ENCODE measurements around the gene CBX8.

DNA sequence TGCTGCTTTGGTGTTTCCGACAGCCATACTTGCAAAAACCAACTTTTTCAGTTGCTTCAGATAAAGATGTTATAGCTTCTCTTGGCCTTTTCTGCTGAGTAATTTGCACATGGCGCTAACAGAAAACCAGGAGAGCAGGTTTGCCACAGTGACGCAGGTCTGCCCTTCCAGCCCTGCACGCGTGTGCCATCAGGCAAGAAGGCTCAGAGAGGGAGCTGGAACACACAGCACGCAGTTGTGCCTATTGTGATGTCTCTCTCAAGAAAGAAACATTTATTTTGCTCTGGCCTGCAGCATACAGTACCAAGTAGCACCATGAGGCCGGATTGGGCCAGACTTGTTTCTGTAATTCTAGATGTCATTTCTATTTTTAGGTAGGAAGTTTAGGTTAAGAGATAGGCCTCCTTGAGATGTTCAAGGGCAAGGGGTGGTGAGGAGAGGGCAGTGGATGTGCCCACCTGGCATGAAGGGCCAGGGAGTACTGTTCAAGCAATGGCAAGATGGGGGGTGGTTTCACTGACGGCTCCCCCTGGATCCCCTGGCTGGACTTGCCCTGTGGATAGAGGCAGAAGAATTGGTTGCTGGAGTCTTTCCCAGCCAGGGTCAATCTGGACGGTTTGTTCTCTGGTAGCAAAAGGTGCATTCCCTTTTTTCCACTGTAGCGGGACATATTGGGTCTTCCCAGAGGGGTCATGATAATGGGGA, 17.1 kb downstream of the CBX8 start:
- TF ChIP-seq, protein P1, sequence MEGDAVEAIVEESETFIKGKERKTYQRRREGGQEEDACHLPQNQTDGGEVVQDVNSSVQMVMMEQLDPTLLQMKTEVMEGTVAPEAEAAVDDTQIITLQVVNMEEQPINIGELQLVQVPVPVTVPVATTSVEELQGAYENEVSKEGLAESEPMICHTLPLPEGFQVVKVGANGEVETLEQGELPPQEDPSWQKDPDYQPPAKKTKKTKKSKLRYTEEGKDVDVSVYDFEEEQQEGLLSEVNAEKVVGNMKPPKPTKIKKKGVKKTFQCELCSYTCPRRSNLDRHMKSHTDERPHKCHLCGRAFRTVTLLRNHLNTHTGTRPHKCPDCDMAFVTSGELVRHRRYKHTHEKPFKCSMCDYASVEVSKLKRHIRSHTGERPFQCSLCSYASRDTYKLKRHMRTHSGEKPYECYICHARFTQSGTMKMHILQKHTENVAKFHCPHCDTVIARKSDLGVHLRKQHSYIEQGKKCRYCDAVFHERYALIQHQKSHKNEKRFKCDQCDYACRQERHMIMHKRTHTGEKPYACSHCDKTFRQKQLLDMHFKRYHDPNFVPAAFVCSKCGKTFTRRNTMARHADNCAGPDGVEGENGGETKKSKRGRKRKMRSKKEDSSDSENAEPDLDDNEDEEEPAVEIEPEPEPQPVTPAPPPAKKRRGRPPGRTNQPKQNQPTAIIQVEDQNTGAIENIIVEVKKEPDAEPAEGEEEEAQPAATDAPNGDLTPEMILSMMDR (IDR thresholded peaks at IDR 0.05; ENCODE audit: insufficient read depth, low read length, poor library complexity, severe bottlenecking): no peak
- no peak for TF ChIP-seq EZH2phosphoT487 (conservative IDR thresholded peaks at IDR 0.05; ENCODE audit: low read length)
